Left renal cortex interstitium (tissue), 4 donors: ENCODE results near the gene DYRK1A. TPM values are rescaled to one million over a fixed set of nuclear protein-coding genes. Genes with fewer than 3 reads are reported as not detected.
A peak's percentile ranks its signal among the peaks of the same experiment; 100 is the strongest.

Experiments
- DNase-seq, 4 donors: peaks; one replicate each; pipeline ENCODE4 v3.0.0-alpha.2; 2013; ENCODE audit warnings: low read depth in 4 of 4, low spot score in 2 of 4, missing footprints in 1 of 4
- polyA plus RNA-seq, 4 donors: library from polyadenylated mRNA; unstranded; fragments of 120-200 nt; gene quantifications; one replicate each; pipeline ENCODE4 v1.2.1, GENCODE V29; 2013; ENCODE audit not compliant: insufficient read length in 4 of 4

The DYRK1A gene
- polyA plus RNA-seq, 4 donors = 58.9 to 69.4 (median 66.1) TPM

DNA sequence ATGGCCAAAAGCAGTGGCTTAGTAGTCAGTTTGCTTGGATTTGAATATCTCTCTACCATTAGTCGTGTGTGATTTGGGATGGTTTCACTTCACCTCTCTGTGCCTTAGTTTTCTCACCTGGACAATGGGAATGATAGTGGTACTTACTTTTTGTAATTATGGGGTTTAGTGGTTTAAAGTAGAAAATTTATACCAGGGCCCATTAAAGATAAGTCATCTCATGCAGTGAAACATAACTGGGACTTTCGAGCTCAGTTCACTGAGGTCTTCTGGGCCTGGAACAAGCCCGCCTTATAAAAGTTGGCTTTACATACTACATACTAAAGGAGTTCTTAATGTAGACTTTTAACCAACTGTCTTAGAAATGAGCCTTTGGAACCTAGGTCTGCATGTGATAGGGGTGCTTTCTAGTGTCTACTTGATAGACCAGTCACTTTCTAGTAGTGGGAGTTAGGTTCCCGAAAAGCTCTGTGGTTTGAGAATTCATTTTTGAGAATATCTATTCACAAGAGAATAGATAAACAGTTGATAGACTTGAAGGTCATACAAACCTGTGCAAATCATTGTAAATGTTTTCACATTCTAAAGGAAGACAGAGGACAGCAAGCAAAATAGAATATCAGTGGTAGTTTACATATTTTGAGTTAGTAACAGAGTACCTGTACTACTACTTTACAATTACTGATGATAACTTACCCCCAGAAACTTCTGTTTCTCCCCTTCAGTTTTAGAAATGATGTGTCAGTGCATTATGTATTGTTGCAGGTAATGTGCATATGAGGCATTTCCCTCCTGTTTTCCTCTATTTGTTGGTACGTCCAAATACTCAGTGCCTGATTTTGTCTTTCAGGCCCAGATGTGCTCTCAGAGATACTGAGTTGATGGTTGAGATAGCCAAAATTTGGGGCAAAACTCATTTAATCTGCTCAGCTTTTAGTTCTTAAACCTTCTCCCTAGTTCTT, 48.0 kb downstream of the DYRK1A start:
- DNase-seq = no peak

DNA sequence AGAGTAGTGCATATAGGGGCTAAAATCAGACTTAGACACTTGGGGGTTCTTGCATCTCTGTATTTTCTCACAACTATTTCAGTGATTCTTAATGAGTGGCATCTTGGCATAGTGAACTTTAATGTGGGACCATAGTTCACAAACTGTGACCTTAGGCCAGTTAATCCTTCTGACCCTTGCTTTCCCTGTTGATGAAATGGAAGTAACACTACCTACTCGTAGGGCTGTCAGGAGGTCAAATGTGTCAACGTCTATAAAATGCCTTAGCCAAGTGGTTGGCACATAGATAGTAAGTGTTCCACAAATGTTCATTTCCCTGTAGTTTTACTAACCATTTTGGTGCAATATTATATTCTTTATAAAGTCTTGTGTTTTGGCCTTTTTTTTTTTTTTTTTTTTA, 49.4 kb downstream of the DYRK1A start:
- DNase-seq = no peak

DNA sequence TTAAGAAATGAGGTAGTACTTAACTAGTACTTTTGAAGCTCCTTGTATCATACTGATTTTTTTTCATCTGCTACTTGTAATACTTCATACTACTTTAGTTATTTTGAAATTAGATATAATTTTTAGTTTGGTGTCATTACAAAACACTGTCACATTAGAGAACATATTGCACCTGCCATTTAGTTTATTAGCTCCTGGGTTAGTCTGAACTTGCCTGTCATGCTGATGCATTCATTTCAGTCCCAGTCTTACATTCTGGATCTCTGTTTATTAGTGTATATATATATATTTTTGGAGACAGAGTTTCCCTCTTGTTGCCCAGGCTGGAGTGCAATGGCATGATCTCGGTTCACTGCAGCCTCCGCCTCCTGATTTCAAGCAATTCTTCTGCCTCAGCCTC, 50.3 kb downstream of the DYRK1A start:
- DNase-seq = no peak

GRCh38 chr21:37419228-37419906, 52.8 kb downstream of the DYRK1A start:
- no peak for DNase-seq

DNA sequence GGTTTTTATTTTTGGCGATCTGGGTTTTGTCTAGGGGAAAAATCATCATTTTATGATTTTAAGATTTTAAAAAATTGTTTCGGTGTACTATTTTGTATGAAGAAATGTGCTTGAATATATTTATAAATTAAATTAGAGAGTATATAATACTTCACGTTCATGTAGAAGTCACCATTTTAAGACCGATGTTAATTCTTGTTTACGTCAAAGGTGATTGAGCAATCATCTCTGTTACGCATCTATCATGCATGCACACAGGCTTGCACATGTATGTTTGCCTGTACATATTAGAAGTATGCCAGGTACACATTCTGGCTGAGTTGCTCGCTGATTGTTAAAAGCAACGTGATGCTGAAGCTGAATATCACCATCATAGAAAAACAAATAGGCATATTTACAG, 54.7 kb downstream of the DYRK1A start:
- no peak for DNase-seq

DNA sequence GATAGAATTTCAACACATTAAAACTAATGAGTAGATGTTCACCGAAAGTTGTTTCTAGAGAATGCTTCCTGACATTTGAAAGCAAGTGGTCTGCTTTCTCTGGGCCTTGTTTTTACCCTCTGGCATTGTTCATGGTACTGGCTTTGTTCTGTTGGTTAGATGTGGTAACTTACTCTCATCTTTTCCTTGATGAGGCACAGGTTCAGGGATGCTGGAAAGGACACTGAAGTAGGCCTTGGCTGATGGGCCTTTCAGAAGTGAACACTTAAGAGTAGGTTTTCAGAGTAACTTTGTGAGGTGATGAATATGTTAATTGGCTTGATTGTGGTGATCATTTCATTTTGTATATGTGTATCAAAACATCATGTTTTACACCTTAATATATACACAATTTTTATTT, 55.8 kb downstream of the DYRK1A start:
- no peak for DNase-seq

DNA sequence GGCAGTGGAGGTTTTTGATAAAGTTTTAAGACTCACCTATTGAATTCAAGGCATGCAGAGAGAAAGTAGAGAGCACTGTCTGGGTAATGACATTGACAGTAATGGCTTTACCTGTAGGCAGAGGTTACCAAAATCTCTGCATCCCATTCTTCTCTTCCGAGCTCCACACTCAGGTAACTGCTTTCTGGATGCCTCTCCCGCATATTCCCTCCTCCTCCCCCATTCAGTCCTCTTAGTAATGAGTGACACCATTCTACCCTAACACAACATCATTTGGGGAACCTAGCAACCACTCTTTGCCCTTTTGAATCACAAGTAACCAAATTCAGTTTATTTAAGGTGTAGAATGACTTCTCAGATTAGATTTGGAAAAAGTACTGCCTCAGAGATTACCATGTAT, 56.5 kb downstream of the DYRK1A start:
- no peak for DNase-seq

DNA sequence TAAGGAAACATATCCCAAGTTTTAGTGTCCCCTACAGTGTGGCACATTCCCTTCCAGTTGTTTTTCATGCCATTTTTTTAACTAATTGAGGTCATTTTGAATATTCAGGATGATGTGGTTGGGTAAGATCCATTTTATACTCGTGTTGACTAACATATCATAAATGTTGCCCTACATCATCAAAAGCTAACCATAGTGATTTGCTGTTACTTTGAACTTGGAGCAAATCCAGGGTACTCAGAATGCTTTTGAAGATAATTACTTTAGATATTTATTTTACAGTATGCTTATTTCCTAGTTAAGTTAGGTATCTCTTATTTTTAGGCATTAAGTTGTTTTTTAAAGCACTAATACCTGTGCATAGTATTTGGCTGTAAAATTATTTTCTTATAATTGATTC, 57.8 kb downstream of the DYRK1A start:
- no peak for DNase-seq

DNA sequence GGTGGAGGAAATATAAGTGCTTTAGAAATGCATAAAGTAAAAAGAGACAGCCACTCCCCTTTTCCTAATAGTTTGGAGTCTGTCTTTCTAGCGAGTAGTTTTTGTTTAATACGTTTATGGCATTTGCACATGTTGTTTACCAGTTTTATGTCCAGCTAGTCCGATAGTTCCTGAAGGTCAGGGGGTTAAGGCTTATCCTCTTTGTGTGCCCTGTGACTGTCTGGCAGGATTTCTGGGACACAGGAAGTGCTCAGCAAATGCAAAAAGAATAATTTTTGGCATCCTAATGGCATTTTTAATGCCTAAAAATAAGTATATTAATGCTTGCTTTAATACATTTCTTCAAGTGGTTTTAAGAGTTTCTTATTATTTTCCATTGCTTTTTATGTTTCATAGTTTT, 58.4 kb downstream of the DYRK1A start:
- DNase-seq = no peak

- no peak for DNase-seq
These were observed 59.1 kb downstream of the DYRK1A start for GRCh38 chr21:37425684-37426083.

DNA sequence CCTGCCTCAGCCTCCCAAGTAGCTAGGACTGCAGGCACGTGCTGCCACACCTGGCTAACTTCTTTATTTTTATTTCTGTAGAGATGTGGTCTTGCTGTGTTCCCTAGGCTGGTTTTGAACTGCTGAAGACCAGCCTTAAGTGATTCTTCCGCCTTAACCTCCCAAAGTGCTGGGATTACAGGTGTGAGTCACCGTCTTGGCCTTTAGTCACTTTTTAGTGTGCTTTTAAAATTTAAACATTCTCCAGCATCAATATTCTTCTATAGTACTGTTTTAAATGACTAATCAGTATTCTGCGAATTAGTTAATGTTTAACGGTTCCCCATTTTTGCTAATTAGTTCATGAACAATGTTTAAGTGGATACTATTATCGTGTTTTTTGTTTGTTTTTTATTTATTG, 60.6 kb downstream of the DYRK1A start:
- no peak for DNase-seq

DNA sequence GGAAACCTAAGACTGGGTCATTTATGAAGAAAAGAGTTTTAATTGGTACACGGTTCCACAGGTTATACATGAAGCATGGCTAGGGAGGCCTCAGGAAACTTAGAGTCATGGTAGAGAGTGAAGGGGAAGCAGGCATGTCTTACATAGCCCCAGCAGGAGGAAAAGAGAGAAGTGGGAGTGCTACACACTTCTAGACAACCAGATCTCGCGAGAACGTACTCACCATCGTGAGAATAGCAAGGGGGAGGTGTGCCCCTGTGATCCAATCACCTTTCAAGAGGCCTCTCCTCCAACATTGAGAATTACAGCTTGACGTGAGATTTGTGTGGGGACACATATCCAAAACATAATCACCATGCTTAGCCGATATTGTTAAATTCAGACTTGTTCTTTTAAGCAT, 62.8 kb downstream of the DYRK1A start:
- DNase-seq = no peak

DNA sequence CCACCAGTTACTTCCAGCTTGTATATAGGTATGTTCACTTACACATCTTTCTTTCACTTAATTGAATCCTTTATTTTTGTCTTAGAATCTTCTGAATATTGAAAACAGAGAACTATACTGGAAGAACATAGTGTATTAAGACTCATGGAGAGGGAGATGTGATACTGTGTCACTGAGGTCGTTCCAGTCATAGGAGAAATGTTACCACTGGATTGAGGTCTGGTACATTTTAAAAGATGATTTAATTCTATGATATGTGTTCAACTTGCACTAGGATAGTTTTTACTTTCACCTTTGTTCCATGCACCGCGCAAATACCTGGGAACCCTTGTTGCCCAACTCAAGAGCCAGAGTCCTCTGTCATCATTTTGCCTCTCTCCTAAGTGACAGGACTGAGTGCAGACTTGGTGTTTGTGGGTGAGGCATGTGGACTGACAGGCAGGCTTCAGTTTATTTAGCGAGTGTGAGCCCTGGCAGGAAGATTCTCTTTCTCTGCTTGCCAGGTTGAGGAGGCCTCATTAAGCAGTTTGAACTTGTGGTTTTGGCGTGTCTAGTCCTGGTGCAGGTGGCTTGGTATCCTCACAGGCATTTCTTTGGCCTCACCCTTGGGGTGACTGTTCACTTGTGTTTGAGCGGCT, 63.7 kb downstream of the DYRK1A start:
- no peak for DNase-seq

DNA sequence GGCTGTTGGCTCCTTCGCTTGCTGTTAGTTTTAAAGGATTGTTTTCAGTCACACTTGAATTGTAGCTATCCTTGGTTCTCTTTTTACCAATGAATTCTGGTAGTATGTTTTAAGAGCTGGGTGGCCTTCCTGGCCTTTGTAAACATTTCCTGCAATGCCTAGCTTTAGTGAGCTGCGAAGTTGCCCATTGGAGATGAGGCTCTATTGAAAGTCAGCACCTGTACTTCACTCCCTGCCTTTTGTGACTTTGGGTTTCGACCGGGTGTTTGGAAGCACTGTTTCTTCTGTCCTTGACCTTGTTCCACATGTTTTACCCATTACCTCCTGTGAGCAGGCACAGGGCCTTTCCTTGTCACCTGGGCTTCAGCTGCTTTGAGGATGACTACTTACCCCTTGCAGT, 64.7 kb downstream of the DYRK1A start:
- no peak for DNase-seq

DNA sequence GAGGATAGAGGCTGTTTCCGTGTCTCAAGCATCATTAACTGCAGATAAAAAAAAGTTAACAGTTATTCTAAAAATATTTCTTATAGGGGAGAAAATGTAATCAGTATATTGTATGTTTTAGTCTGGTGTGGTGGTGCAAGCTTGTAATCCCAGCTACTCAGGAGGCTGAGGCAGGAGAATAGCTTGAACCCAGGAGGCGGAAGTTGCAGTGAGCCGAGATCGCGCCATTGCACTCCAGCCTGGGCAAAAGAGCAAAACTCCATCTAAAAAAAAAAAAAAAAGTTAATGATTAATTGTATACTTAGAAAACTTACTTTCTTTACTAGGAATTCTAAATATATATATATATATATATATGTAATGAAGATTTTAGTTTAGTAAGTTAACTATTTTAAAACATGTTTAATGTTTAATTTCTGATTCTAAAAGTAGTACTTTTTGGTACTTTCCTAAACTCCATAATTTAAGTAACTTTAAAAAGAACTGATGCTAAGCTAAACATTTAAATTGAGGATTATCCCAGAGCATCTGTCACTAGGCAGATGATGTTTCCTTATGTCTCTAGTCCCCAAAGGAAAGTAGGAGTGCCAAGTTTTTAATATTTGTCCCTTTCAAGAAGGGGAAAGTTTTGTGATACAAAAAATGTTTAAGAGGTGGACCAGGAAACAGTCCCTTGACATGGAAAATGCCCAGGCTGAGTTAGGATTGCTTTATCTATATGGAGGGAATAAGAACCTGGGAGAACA, 66.3 kb downstream of the DYRK1A start:
- DNase-seq = no peak

DNA sequence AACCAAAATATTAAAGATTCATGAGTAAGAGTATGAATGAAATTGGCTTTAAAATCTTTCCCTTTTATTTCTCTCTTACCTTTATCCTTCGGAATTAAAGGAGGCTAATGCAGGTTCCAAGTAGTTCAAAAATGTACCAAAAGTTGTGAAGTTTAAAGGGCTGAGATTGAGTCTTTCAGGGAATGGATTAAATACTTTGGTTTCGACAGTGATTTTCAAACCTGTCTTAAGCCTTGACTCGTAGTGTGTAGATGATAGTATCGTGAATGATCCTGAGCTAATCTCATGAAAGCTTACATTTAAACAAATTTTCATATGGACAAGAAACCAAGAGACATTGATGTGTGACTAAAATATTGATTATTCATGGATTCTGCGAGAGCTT, 66.9 kb downstream of the DYRK1A start:
- DNase-seq = no peak

DNA sequence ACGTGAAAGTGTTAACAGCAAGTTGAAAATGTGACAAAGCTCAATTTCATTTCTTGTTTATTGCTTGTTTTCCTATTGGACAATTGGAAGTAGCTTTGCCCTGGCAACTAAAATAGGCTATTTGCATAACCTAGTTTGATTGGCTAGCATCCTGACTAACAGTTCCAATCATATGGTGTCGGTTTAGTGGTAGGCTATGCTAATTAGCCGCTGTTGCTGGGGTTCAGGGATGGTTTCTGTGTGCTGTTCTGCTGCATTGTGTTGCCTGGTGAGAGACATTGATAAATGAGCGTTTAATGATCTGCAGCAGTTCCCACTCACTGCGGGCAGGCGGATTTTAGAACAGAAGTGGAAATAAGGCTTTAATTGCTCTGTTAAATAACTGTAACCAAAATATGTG, 68.5 kb downstream of the DYRK1A start:
- peak; percentile 74 to 87 (median 82) for DNase-seq

GRCh38 chr21:37435711-37436110, 69.1 kb downstream of the DYRK1A start:
- no peak for DNase-seq

DNA sequence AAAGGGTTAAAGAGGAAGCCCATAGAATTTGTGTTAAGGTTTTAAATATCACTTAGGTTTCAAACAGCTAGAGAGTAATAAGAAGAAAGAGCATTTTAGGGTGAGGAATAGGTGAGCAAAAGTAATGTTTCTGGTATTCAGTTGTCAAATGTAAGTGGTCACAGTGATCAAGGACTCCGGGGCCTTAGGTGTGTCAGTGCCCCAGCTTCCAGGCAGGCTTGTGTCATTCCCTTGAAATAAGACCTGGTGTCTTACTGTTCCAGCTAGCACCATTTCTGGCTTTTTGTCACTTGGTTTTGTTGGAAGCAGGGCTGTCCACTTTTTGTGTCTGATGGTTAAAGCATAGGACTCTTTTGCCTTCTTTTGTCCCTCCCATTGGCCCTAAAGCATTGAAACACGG, 69.6 kb downstream of the DYRK1A start:
- DNase-seq = no peak

- DNase-seq = no peak
These were observed 71.0 kb downstream of the DYRK1A start for GRCh38 chr21:37437376-37438080.
